Measurements from ENCODE around the gene CENPH. TPM values are rescaled to one million over a fixed set of nuclear protein-coding genes. Genes with fewer than 3 reads are reported as not detected.
"Not testable (repeated sequence)": the region's sequence is repeated elsewhere in the genome, so short reads cannot be mapped to it uniquely, and the experiment has no call there.

CENPH gene
- total RNA-seq, 6 experiments from 2014 or later: 10.7 to 21.0 (median 20.1) TPM

DNA sequence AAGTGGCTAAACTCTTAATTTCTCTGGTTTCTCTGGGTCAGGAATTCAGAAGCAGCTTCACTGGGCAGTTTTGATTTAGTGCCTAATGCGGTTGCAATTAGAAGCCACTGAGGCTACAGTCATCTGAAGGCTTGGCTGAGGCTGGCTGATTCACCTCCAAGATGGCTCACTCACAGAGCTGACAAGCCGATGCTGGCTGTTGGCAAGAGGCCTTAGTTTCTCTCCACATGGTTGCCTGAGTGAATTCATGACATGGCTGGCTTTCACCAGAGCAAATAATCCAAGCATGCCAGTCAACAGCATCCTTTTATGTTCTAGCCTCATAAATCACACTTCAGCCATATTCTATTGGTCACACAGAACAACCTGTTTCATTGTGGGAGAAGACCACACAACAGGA lies 42.5 kb downstream of the CENPH start:
- DNase-seq: no peak
- Mint-ChIP-seq H3K36me3 (ENCODE audit: low read depth) (peaks cover 12% of the 10 kb centered on the region), H3K27me3 (ENCODE audit: insufficient read depth) (no peaks in the 10 kb centered on the region), H3K27ac (no peak overlapping the region), H3K4me1 (ENCODE audit: low read depth) (peaks cover 24% of the 10 kb centered on the region), H3K4me3 (no peak overlapping the region), H3K9me3 (no peaks in the 10 kb centered on the region; the same call in 1 of the 2 replicates)
- TF ChIP-seq, protein P1, sequence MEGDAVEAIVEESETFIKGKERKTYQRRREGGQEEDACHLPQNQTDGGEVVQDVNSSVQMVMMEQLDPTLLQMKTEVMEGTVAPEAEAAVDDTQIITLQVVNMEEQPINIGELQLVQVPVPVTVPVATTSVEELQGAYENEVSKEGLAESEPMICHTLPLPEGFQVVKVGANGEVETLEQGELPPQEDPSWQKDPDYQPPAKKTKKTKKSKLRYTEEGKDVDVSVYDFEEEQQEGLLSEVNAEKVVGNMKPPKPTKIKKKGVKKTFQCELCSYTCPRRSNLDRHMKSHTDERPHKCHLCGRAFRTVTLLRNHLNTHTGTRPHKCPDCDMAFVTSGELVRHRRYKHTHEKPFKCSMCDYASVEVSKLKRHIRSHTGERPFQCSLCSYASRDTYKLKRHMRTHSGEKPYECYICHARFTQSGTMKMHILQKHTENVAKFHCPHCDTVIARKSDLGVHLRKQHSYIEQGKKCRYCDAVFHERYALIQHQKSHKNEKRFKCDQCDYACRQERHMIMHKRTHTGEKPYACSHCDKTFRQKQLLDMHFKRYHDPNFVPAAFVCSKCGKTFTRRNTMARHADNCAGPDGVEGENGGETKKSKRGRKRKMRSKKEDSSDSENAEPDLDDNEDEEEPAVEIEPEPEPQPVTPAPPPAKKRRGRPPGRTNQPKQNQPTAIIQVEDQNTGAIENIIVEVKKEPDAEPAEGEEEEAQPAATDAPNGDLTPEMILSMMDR (IDR thresholded peaks at IDR 0.05): no peak

- Mint-ChIP-seq H3K4me1 (ENCODE audit: low read depth) (peaks cover 52% of the 10 kb centered on the region), H3K27me3 (ENCODE audit: insufficient read depth) (no peaks in the 10 kb centered on the region), H3K4me3 (peak within 1 kb of the TSS; percentile 100), H3K9me3 (no peaks in the 10 kb centered on the region; the same call in 1 of the 2 replicates), H3K36me3 (ENCODE audit: low read depth) (peaks cover 31% of the 10 kb centered on the region), H3K27ac (peak within 1 kb of the TSS; percentile 96)
- TF ChIP-seq, protein P1 (IDR thresholded peaks at IDR 0.05): no peak
- DNase-seq: peak; percentile 90
Measured at GRCh38 chr5:69234457-69235268, 45.3 kb downstream of the CENPH start, which contains the start of gene CDK7. CDK7 (plus strand) TSS chr5:69234886; CDS start chr5:69234976, 90 bp downstream.

DNA sequence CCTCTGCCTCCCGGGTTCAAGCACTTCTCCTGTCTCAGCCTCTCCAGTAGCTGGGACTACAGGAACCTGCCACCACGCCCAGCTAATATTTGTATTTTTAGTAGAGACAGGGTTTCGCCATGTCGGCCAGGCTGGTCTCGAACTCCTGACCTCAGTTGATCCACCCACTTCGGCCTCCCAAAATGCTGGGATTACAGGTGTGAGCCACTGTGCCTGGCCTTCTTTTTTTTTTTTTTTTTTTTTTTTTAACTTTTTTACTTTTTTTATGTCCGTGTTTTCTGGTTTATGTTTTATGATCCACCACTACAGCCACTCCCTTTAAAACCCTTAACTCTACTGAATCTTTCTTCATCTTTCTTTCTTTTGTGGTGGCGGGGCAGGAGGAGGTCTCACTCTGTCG lies 47.4 kb downstream of the CENPH start:
- Mint-ChIP-seq H3K4me1 (ENCODE audit: low read depth) (peaks cover 71% of the 10 kb centered on the region), H3K36me3 (ENCODE audit: low read depth) (peaks cover 48% of the 10 kb centered on the region), H3K27ac (peak overlapping the region; percentile 80), H3K4me3 (peak overlapping the region; percentile 100)
- H3K9me3 Mint-ChIP-seq; DNase-seq; H3K27me3 Mint-ChIP-seq (ENCODE audit: insufficient read depth): not testable (repeated sequence)

DNA sequence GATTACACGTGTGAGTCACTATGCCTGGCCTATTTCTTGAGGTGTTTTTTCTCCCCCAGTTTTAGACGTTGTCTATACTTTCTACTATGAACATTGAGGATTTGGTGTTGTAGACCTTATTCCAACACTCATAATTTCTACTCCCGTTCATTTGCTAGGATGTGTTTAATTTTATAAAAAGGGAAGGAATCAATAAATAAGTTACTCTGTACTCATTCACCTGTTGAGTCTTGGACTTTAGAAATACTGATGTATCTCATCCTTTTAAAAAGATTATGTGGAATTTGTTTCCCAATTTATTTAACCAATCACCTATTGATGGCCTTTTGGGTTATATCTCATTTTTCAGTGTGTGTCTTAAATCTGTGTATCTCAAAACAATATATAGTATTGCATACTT lies 48.5 kb downstream of the CENPH start:
- peaks cover 82% of the 10 kb centered on the region for H3K4me1 Mint-ChIP-seq (ENCODE audit: low read depth)

GRCh38 chr5:69238760-69239251 lies 49.4 kb downstream of the CENPH start:
- DNase-seq: peak; percentile 88
- Mint-ChIP-seq H3K9me3 (peaks cover 4% of the 10 kb centered on the region; the same call in 1 of the 2 replicates), H3K27ac (peak overlapping the region; percentile 92), H3K4me1 (ENCODE audit: low read depth) (peaks cover 86% of the 10 kb centered on the region), H3K27me3 (ENCODE audit: insufficient read depth) (no peaks in the 10 kb centered on the region), H3K36me3 (ENCODE audit: low read depth) (peaks cover 65% of the 10 kb centered on the region), H3K4me3 (peak overlapping the region; percentile 81)
- TF ChIP-seq, protein P1 (IDR thresholded peaks at IDR 0.05): no peak

More for the DNA sequence above, 48.5 kb downstream of the CENPH start:
- H3K27me3 Mint-ChIP-seq (ENCODE audit: insufficient read depth): no peaks in the 10 kb centered on the region
- H3K9me3 Mint-ChIP-seq: peaks cover 4% of the 10 kb centered on the region; the same call in 1 of the 2 replicates
- peak overlapping the region; percentile 80 for H3K27ac Mint-ChIP-seq
- H3K4me3 Mint-ChIP-seq: peak overlapping the region; percentile 76
- H3K36me3 Mint-ChIP-seq (ENCODE audit: low read depth): peaks cover 57% of the 10 kb centered on the region
- TF ChIP-seq, protein P1 (IDR thresholded peaks at IDR 0.05): no peak
- DNase-seq: no peak

Measured in HFFc6 (cell line).